ENCODE data around the gene MRPS16. TPM values are rescaled to one million over a fixed set of nuclear protein-coding genes. Genes with fewer than 3 reads are reported as not detected.

Gene MRPS16
- polyA plus RNA-seq, 10 donors = 64.2 to 75.7 (median 68.7) TPM

GRCh38 chr10:73246646-73247508, 5.6 kb downstream of the MRPS16 start, which contains the start of gene DNAJC9:
TSS of gene DNAJC9 (minus strand) at chr10:73247255. CDS start at chr10:73247189, 66 bp downstream.
- DNase-seq = peak; percentile 93 to 98 (median 97)

GRCh38 chr10:73246322-73246645, 6.2 kb downstream of the MRPS16 start:
- no peak for DNase-seq

- no peak for DNase-seq
These were observed 7.5 kb downstream of the MRPS16 start for GRCh38 chr10:73244866-73245477.

DNA sequence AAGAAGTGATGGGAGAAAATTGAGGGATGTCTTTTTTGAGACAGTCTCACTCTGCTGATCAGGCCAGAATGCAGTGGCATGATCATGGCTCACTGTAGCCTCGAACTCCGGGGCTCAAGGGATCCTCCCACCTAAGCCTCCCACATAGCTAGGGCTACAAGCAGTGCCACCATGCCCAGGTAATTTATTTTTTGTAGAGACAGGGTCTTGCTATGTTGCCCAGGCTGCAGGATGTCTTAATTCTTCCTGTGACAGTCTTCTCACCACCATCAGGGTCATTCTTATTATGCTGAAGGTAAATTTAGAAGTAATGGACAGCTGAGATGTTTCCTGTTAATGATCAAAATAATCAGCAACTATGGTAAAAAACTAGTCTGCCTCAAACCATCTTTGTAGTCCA, 12.5 kb downstream of the MRPS16 start:
- no peak for DNase-seq

GRCh38 chr10:73238990-73239566, 13.4 kb downstream of the MRPS16 start:
- no peak for DNase-seq

DNA sequence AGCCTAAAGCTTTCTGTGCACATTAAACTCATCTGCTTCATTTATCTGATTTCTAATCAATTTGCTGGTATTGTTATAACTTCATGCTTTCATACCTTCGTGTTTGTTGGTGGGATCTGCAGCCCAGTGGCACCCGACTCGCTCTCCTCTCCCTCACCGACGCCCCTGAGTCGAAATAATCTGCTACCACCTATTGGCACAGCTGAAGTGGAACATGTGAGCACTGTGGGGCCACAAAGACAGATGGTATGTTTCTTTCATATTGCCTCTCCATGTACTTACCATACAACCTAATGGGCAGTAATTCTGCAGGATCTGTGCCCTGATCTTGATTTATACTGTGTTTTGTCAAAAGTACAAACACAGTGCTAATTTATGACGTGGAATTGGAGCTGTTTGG, 17.7 kb downstream of the MRPS16 start:
- no peak for DNase-seq

GRCh38 chr10:73233883-73234282, 18.6 kb downstream of the MRPS16 start:
- no peak for DNase-seq

DNA sequence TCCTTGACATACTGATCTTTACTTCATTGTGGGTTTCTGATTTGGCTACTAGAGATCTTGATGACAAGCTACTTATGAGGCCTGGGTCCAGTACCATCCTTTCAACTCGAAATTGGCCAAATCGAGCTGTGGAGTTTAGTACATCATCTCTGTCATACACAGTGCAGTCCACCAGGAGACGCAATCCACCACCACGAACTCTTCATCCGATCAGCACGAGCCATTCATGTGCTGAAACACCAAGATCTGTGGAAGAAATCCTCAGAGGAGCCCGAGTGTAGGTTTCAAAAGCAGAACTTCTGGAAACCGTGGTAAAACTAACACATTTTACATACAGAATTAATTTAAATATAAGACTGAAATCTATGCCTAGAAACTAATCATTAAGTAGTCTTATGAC, 19.6 kb downstream of the MRPS16 start:
- no peak for DNase-seq

DNA sequence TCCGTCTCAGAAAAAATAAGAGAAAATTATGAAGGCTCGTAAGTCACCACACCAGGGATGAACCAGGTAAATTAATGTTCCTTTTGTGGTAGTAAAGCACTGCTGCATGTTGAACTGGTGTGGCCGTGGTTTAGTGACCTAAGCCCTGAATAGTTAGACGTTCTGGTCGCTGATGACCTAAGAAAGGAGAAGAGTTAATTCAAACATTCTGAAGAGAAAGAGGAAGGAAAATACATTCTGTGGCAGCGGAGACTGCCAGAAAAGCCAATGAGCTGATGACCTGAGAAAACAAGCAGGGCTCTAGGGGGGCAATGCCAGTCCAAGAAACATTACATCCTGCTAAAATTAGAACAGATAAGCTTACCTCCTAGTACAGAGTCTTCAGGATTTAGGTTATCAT, 22.9 kb downstream of the MRPS16 start:
- DNase-seq = no peak

- no peak for DNase-seq
These were observed 24.2 kb downstream of the MRPS16 start for GRCh38 chr10:73228247-73228646.

- no peak for DNase-seq
These were observed 25.8 kb downstream of the MRPS16 start for GRCh38 chr10:73226663-73227062.

GRCh38 chr10:73225518-73225917, 26.9 kb downstream of the MRPS16 start:
- DNase-seq = no peak

DNA sequence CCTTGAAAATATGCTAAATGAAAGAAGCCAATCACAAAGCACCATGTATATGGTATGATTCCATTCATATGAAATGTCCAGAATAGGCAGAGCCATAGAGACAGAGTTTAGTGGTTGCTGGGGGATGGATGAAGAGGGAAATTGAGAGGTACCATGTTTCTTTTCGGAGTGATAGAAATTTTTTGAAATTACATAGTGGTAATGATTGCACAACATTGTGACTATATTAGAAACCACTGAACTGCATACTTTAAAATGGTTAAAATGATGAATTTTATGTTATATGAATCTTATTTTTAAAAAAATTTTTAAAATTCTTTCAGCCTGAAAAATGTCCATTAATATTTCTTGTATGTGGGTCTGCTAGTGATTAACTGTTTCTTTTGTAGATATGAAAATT, 31.5 kb downstream of the MRPS16 start:
- no peak for DNase-seq

- DNase-seq = no peak
These were observed 33.1 kb downstream of the MRPS16 start for GRCh38 chr10:73219384-73219783.

DNA sequence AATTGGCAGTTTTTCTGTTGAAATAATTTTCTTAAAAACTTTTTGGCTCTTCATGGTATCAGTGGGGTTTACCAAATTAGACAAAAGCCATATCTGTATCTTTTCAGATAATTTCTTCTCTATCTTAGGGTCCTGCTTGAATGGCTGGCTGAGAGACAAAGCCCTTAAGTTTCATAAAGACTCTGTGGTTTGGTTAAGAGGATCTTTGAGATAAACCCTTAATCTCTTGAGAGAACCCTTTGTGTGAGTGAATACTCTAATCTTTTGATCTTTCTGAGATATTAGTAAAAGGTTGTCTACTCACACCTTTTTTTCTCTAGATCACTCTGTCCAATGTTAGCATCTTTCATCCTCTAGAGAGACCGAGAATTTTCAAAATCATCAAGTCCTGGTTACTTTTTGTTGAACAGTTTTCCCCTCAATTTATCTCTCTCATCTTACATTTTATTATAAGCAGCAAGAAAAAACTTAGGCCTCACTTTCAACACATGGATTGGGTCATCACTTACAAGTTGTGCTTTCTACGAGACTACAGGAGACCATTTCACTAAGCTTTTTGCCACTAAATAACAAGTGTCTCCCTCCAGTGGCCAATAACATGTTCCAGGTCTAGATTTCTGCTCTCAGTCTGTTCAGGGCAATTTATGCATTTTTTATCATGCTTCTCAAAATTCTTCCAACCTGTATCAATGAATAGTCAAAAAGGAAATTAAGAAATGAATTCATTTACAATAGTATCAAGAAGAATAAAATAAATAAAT, 33.8 kb downstream of the MRPS16 start:
- DNase-seq = no peak

GRCh38 chr10:73217628-73218027, 34.8 kb downstream of the MRPS16 start:
- DNase-seq = no peak

GRCh38 chr10:73215749-73216148, 36.7 kb downstream of the MRPS16 start:
- no peak for DNase-seq

- DNase-seq = no peak
These were observed 41.2 kb downstream of the MRPS16 start for GRCh38 chr10:73211106-73211811.

- no peak for DNase-seq
These were observed 41.9 kb downstream of the MRPS16 start for GRCh38 chr10:73210395-73211105.

- DNase-seq = no peak
These were observed 42.7 kb downstream of the MRPS16 start for GRCh38 chr10:73209705-73210104.

GRCh38 chr10:73207883-73208282, 44.6 kb downstream of the MRPS16 start:
- peak in 1 of 3 donors; percentile 34 for DNase-seq

All from muscle of back (tissue), 11 donors.